CD14-positive monocyte (primary cell): Measurements from ENCODE around the gene HS6ST2. TPM values are rescaled to one million over a fixed set of nuclear protein-coding genes. Genes with fewer than 3 reads are reported as not detected.

Experiments
- DNase-seq, 3 donors: peaks; one replicate each; pipeline ENCODE4 v3.0.0-alpha.2; 2011 to 2022
- H2AFZ ChIP-seq: 2 replicates; pipeline ENCODE4 v1.6.0; 2012; ENCODE audit warnings: mild to moderate bottlenecking, low read depth, low read length, inconsistent platforms; ENCODE audit not compliant: insufficient read depth, poor library complexity, severe bottlenecking
- H3K27ac ChIP-seq, 2 donors: 1 replicate in 1 of 2; 2 replicates in 1 of 2; pipeline ENCODE4 v1.5.1; 2012 to 2013; ENCODE audit warnings: low read length in 2 of 2, control low read depth in 1 of 2, inconsistent platforms in 1 of 2, low read depth in 1 of 2, mild to moderate bottlenecking in 1 of 2
- H3K27me3 ChIP-seq, 2 donors: one replicate each; pipeline versions ENCODE4 v1.6.0 to v1.6.1; 2011 to 2013; ENCODE audit warnings: low read length in 2 of 2; ENCODE audit not compliant: control insufficient read depth in 2 of 2, insufficient read depth in 2 of 2
- H3K36me3 ChIP-seq, 2 donors: replicated peaks in 1 of 2; 1 replicate in 1 of 2; 2 replicates in 1 of 2; pipeline versions ENCODE4 v1.5.1 to v1.6.1; 2012 to 2013; ENCODE audit warnings: low read length in 2 of 2, control low read depth in 1 of 2, inconsistent platforms in 1 of 2, mild to moderate bottlenecking in 1 of 2; ENCODE audit not compliant: insufficient read depth in 2 of 2, control insufficient read depth in 1 of 2
- H3K4me1 ChIP-seq, 2 donors: 1 replicate in 1 of 2; 2 replicates in 1 of 2; pipeline versions ENCODE4 v1.5.1 to v1.6.1; 2012 to 2013; ENCODE audit warnings: low read length in 2 of 2, control low read depth in 1 of 2, inconsistent platforms in 1 of 2, mild to moderate bottlenecking in 1 of 2, moderate library complexity in 1 of 2; ENCODE audit not compliant: insufficient read depth in 2 of 2, control insufficient read depth in 1 of 2
- H3K4me2 ChIP-seq: replicated peaks from 2 replicates; pipeline ENCODE3; 2012; ENCODE audit warnings: low read length, moderate library complexity, mild to moderate bottlenecking; ENCODE audit not compliant: poor library complexity, severe bottlenecking; ENCODE audit errors: extremely low read depth
- H3K4me3 ChIP-seq, 3 experiments: fragments of 200-600 bp in 1 of 3; sonication (generic) in 1 of 3; replicated peaks in 1 of 3; 1 replicate in 2 of 3; 2 replicates in 1 of 3; pipeline ENCODE4 v1.5.1; 2011 to 2013; ENCODE audit warnings: low read length in 3 of 3, mild to moderate bottlenecking in 3 of 3, control low read depth in 2 of 3, low read depth in 2 of 3, inconsistent platforms in 1 of 3, moderate library complexity in 1 of 3
- H3K79me2 ChIP-seq: 2 replicates; pipeline ENCODE4 v1.6.0; 2012; ENCODE audit warnings: mild to moderate bottlenecking, control low read depth, inconsistent platforms, low read length, moderate library complexity; ENCODE audit not compliant: insufficient read depth
- H3K9ac ChIP-seq: 2 replicates; pipeline ENCODE4 v1.6.0; 2017; ENCODE audit warnings: low read length, mild to moderate bottlenecking; ENCODE audit not compliant: insufficient read depth, poor library complexity, severe bottlenecking
- H3K9me3 ChIP-seq, 2 donors: replicated peaks in 1 of 2; 1 replicate in 1 of 2; 2 replicates in 1 of 2; pipeline versions ENCODE4 v1.5.1 to v1.6.1; 2012 to 2013; ENCODE audit warnings: low read length in 2 of 2, control low read depth in 1 of 2; ENCODE audit not compliant: control insufficient read depth in 1 of 2, insufficient read depth in 1 of 2
- H4K20me1 ChIP-seq: 2 replicates; pipeline ENCODE4 v1.6.0; 2012; ENCODE audit warnings: mild to moderate bottlenecking, low read length, control low read depth, moderate library complexity; ENCODE audit not compliant: insufficient read depth
- H3K27ac Mint-ChIP-seq, 7 donors: one replicate each; pipeline ENCODE4 v1.8.0; 2020; ENCODE audit warnings: mild to moderate bottlenecking in 7 of 7, mixed read lengths in 7 of 7, moderate library complexity in 6 of 7, inconsistent platforms in 2 of 7
- H3K27me3 Mint-ChIP-seq, 3 donors: one replicate each; pipeline ENCODE4 v1.8.0; 2021 to 2022; ENCODE audit warnings: low read depth in 3 of 3, mild to moderate bottlenecking in 3 of 3, mixed read lengths in 3 of 3, moderate library complexity in 3 of 3, inconsistent platforms in 1 of 3
- H3K36me3 Mint-ChIP-seq, 2 donors: one replicate each; pipeline ENCODE4 v1.8.0; 2020; ENCODE audit warnings: mixed read lengths in 2 of 2, inconsistent platforms in 1 of 2, mild to moderate bottlenecking in 1 of 2
- H3K4me1 Mint-ChIP-seq: one replicate; pipeline ENCODE4 v1.8.0; 2020; ENCODE audit warnings: mild to moderate bottlenecking, mixed read lengths
- H3K4me3 Mint-ChIP-seq, 2 donors: one replicate each; pipeline ENCODE4 v1.8.0; 2020; ENCODE audit warnings: mild to moderate bottlenecking in 2 of 2, mixed read lengths in 2 of 2, moderate library complexity in 1 of 2
- H3K9me3 Mint-ChIP-seq, 7 donors: one replicate each; pipeline ENCODE4 v1.8.0; 2020 to 2022; ENCODE audit warnings: mixed read lengths in 7 of 7, mild to moderate bottlenecking in 6 of 7, moderate library complexity in 6 of 7, inconsistent platforms in 2 of 7
- WGBS: methylation state at CpG from one replicate; pipeline ENCODE4 v1.1.5; 2013; ENCODE audit warnings: missing lambda C conversion rate; ENCODE audit not compliant: insufficient coverage; 5-methylcytosine and 5-hydroxymethylcytosine counted together
- intact Hi-C, 2 donors: fragments of 100-400 bp; cut with micrococcal nuclease; formaldehyde crosslinking; loops; one replicate each; pipeline versions ENCODE4 v1.15.0 to v1.15.1; 2023
- polyA plus RNA-seq, 3 donors: library from polyadenylated mRNA; depleted of rRNA in 1 of 3; unstranded in 2 of 3; stranded (reverse) in 1 of 3; fragments of 300-500 nt in 2 of 3; fragments of >200 nt in 1 of 3; fragmentation: Illumina TruSeq in 2 of 3; gene quantifications; 1 replicate in 2 of 3; 2 replicates in 1 of 3; pipeline ENCODE4 v1.2.3, GENCODE V29; 2012 to 2021
- TF ChIP-seq, protein P1 (sequence below): fragments of 200-600 bp; IDR thresholded peaks from one replicate; pipeline ENCODE4 v1.8.0; 2022; ENCODE audit warnings: antibody characterized with exemption, mild to moderate bottlenecking

Gene HS6ST2
- polyA plus RNA-seq, 3 donors = not detected

DNA sequence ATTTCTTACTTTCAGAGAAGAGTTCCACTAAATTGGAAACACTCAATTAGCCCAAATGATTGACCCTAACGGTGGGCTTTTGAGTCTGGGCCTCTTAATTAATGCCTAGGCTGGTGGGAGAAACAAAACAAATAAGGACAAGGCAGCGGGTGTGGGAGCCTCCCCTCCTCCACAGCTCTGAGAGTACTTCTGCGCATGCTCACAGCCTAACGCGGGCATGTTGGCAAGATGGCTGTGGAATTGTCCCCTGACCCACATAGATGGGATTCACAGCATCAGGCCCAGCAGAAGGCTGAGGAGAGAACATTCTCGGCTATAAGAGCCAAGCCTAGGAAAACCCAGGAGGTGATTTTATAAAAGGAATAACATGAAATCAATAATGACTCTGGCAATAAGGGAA is 230.1 kb downstream of the HS6ST2 start:
- H4K20me1 ChIP-seq = no peaks in the 10 kb centered on the region
- DNase-seq = no peak
- TF ChIP-seq, protein P1, sequence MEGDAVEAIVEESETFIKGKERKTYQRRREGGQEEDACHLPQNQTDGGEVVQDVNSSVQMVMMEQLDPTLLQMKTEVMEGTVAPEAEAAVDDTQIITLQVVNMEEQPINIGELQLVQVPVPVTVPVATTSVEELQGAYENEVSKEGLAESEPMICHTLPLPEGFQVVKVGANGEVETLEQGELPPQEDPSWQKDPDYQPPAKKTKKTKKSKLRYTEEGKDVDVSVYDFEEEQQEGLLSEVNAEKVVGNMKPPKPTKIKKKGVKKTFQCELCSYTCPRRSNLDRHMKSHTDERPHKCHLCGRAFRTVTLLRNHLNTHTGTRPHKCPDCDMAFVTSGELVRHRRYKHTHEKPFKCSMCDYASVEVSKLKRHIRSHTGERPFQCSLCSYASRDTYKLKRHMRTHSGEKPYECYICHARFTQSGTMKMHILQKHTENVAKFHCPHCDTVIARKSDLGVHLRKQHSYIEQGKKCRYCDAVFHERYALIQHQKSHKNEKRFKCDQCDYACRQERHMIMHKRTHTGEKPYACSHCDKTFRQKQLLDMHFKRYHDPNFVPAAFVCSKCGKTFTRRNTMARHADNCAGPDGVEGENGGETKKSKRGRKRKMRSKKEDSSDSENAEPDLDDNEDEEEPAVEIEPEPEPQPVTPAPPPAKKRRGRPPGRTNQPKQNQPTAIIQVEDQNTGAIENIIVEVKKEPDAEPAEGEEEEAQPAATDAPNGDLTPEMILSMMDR = no peak
- peaks cover 0 to 9% of the 10 kb centered on the region in 2 donors for H3K27me3 ChIP-seq
- H3K79me2 ChIP-seq = no peaks in the 10 kb centered on the region
- no peaks in the 10 kb centered on the region for H3K36me3 ChIP-seq
- H3K36me3 Mint-ChIP-seq = no peaks in the 10 kb centered on the region
- no peak overlapping the region for H3K27ac ChIP-seq
- H3K27me3 Mint-ChIP-seq = peaks cover 0 to 6% (median 0%) of the 10 kb centered on the region in 3 donors
- intact Hi-C loops = no loop called here
- H3K4me2 ChIP-seq = no peak overlapping the region
- H3K9me3 ChIP-seq = no peaks in the 10 kb centered on the region
- no peak overlapping the region for H3K4me3 ChIP-seq
- no peaks in the 10 kb centered on the region for H3K4me1 Mint-ChIP-seq
- WGBS = no CpG with 5 or more reads among the region's 6 CpGs
- H3K4me1 ChIP-seq = no peaks in the 10 kb centered on the region
- H2AFZ ChIP-seq = no peak overlapping the region
- H3K4me3 Mint-ChIP-seq = no peak overlapping the region
- peaks cover 0 to 2% (median 0%) of the 10 kb centered on the region in 7 donors for H3K9me3 Mint-ChIP-seq
- H3K27ac Mint-ChIP-seq = no peak overlapping the region
- H3K9ac ChIP-seq = no peak overlapping the region

DNA sequence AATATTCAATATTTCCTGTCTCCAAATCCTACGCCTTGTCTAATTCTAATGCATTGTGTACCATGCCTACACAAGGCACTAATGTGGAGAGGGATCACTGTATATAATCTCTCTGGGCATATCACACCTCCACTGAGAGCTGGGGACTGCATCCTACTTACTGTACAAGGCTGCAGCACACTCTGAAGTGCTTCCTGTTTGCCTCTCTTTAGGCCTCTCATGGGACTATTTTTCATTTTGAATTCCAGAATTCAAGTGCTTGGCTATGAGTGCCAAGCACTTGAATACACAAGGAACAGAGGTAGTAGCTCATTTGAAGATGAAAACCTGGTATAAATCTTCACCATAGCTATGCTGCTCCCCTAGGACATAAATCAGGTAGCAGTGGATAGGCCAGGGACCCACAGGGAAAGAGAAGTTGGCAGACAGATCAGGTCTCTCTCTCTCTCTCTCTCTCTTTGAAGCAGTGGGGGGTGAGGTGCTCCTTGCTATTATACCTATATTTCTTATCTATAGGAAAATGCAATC is 239.9 kb downstream of the HS6ST2 start:
- Histone ChIP-seq H3K4me3 (no peak overlapping the region), H3K9me3 (no peaks in the 10 kb centered on the region), H3K9ac (no peak overlapping the region), H3K4me2 (no peak overlapping the region), H2AFZ (no peak overlapping the region), H3K27ac (no peak overlapping the region), H3K79me2 (no peaks in the 10 kb centered on the region), H4K20me1 (no peaks in the 10 kb centered on the region), H3K36me3 (no peaks in the 10 kb centered on the region), H3K4me1 (no peaks in the 10 kb centered on the region), H3K27me3 (peaks cover 0 to 4% of the 10 kb centered on the region in 2 donors)
- H3K4me1 Mint-ChIP-seq = no peaks in the 10 kb centered on the region
- WGBS = no CpG with 5 or more reads among the region's 1 CpG
- no peak for DNase-seq
- H3K9me3 Mint-ChIP-seq = peaks cover 0 to 9% (median 4%) of the 10 kb centered on the region in 7 donors
- intact Hi-C loops = no loop called here
- peaks cover 3 to 15% (median 3%) of the 10 kb centered on the region in 3 donors for H3K27me3 Mint-ChIP-seq
- no peak overlapping the region for H3K4me3 Mint-ChIP-seq
- no peaks in the 10 kb centered on the region for H3K36me3 Mint-ChIP-seq
- TF ChIP-seq, protein P1 = no peak
- no peak overlapping the region for H3K27ac Mint-ChIP-seq
